ENCODE measurements around the gene OPN3. TPM values are rescaled to one million over a fixed set of nuclear protein-coding genes. Genes with fewer than 3 reads are reported as not detected.

OPN3 gene
- total and polyA plus RNA-seq, 4 donors = 11.3 to 19.1 (median 15.5) TPM

- TF ChIP-seq TAF1 (conservative IDR thresholded peaks at IDR 0.05) (no peak), CTCF (IDR thresholded peaks at IDR 0.05; ENCODE audit: low read depth, low read length, missing input control) (no peak), JUND (IDR thresholded peaks at IDR 0.05) (no peak), GABPA (IDR thresholded peaks at IDR 0.05 in 1 of 2, conservative IDR thresholded peaks at IDR 0.05 in 1 of 2) (no peak), EGR1 (IDR thresholded peaks at IDR 0.05; ENCODE audit: low read depth in 2 of 2) (no peak), ATF3 (IDR thresholded peaks at IDR 0.05) (no peak), FOXA2 (IDR thresholded peaks at IDR 0.05) (no peak)
- Histone ChIP-seq H3K9me3 (ENCODE audit: control insufficient read depth in 4 of 4, low read length in 3 of 4) (no peaks in the 10 kb centered on the region), H3K4me3 (ENCODE audit: low read depth in 1 of 3, low read length in 3 of 3) (no peak overlapping the region), H3K4me1 (ENCODE audit: control insufficient read depth in 4 of 4, insufficient read depth in 4 of 4, low read length in 3 of 4) (no peaks in the 10 kb centered on the region), H3K9ac (ENCODE audit: low read depth in 1 of 2, low read length in 2 of 2) (no peak overlapping the region), H3K36me3 (ENCODE audit: control insufficient read depth in 4 of 4, insufficient read depth in 3 of 4, low read depth in 1 of 4, low read length in 3 of 4) (peaks cover 1 to 43% (median 34%) of the 10 kb centered on the region in 4 donors), H3K27ac (ENCODE audit: low read depth in 1 of 2, low read length in 2 of 2) (no peak overlapping the region), H3K27me3 (ENCODE audit: control insufficient read depth in 4 of 4, insufficient read depth in 4 of 4, low read length in 3 of 4) (no peaks in the 10 kb centered on the region)
- WGBS = 83% methylated on average over 7 of the region's 7 CpGs
- DNase-seq (ENCODE audit: low spot score) = no peak
Observed at GRCh38 chr1:241589521-241589920, 50.6 kb downstream of the OPN3 start.

GRCh38 chr1:241586905-241587512, 53.2 kb downstream of the OPN3 start:
- TF ChIP-seq MAX (IDR thresholded peaks at IDR 0.05) (no peak), RXRA (IDR thresholded peaks at IDR 0.05) (no peak), FOXA1 (IDR thresholded peaks at IDR 0.05) (no peak), CTCF (IDR thresholded peaks at IDR 0.05; ENCODE audit: low read depth, low read length, missing input control) (no peak), GABPA (IDR thresholded peaks at IDR 0.05 in 1 of 2, conservative IDR thresholded peaks at IDR 0.05 in 1 of 2) (no peak), EGR1 (IDR thresholded peaks at IDR 0.05; ENCODE audit: low read depth in 2 of 2) (no peak), HNF4G (IDR thresholded peaks at IDR 0.05) (no peak), NR2F2 (IDR thresholded peaks at IDR 0.05) (no peak), FOXA2 (IDR thresholded peaks at IDR 0.05) (no peak), RAD21 (IDR thresholded peaks at IDR 0.05) (no peak), TAF1 (conservative IDR thresholded peaks at IDR 0.05) (no peak), ATF3 (IDR thresholded peaks at IDR 0.05) (no peak), SP1 (IDR thresholded peaks at IDR 0.05) (no peak)
- Histone ChIP-seq H3K36me3 (ENCODE audit: control insufficient read depth in 4 of 4, insufficient read depth in 3 of 4, low read depth in 1 of 4, low read length in 3 of 4) (peaks cover 0 to 37% (median 24%) of the 10 kb centered on the region in 4 donors), H3K9ac (ENCODE audit: low read depth in 1 of 2, low read length in 2 of 2) (no peak overlapping the region), H3K4me3 (ENCODE audit: low read depth in 1 of 3, low read length in 3 of 3) (no peak overlapping the region), H3K27me3 (ENCODE audit: control insufficient read depth in 4 of 4, insufficient read depth in 4 of 4, low read length in 3 of 4) (no peaks in the 10 kb centered on the region), H3K9me3 (ENCODE audit: control insufficient read depth in 4 of 4, low read length in 3 of 4) (no peaks in the 10 kb centered on the region), H3K27ac (ENCODE audit: low read depth in 1 of 2, low read length in 2 of 2) (no peak overlapping the region), H3K4me1 (ENCODE audit: control insufficient read depth in 4 of 4, insufficient read depth in 4 of 4, low read length in 3 of 4) (no peaks in the 10 kb centered on the region)
- no peak for DNase-seq (ENCODE audit: low spot score)
- 94% methylated on average over 14 of the region's 14 CpGs for WGBS
